GM12892 (cell line): ENCODE data around the gene CABP4.

ENCODE experiments used
- POLR2A ChIP-seq: IDR thresholded peaks from 2 replicates; pipeline ENCODE4 v1.6.1; 2011; ENCODE audit warnings: low read depth, low read length, control low read depth
- POLR2AphosphoS5 ChIP-seq: IDR thresholded peaks from 2 replicates; pipeline ENCODE4 v1.6.1; 2011; ENCODE audit warnings: low read depth, low read length, control low read depth

DNA sequence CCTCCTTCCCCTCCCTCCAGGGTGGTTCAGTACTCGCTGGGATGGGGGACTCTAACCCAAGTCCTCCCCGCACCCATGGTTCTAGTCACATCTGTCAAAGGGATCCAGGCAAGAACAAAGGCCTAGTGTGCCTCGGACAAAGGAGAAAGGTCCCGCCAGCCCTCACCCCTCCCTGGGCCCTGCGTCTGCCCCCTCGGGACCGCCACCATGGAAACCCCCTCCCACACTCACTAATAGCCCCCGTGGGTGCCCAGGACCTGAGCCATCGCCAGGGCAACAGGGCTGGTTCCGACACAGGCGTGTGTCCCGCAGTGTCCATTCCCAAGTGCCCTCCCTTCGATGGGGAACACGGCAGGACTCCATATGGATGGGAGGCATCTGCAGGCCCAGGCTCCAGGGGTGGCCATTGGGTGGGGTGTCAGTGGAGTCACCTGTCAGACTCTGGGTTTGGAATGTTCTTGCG, 44.8 kb upstream of the CABP4 start:
- TF ChIP-seq POLR2A (no peak), POLR2AphosphoS5 (no peak)
